ENCODE data around the gene RNF208. TPM values are rescaled to one million over a fixed set of nuclear protein-coding genes. Genes with fewer than 3 reads are reported as not detected.

RNF208 gene
- total and polyA plus RNA-seq, 2 donors (not counting 3 experiments of a cell fraction or from before 2014, with no cell fraction given): 1.3 to 4.8 TPM

DNA sequence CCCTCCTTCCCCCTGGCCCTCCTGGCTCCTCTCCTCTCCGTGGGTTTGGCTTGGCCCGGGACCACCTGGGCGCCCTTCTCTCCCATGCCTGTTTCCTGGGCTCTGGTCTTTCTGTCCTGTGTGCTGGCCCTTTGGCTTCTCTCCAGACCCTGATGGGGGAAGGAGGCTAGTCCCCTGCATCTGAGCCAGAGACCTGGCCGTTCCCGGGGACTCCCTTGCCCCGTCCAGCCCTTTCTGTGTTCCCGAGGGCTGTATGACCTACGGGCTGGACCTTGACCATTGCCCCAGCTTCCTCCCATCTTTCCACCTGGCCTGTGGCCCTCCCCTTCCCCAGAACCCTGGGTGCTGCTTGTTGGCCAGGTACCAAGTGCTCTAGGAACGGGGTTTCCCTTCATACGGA, 41.5 kb upstream of the RNF208 start:
- no peak overlapping the region for H3K4me3 ChIP-seq (replicated peaks in 1 of 3; ENCODE audit: insufficient read depth in 1 of 3, low read depth in 1 of 3, low read length in 3 of 3)
- intact Hi-C loops (cut with micrococcal nuclease): no loop called here
- dilution Hi-C loops (cut with MboI; ENCODE audit: extremely low pct_ligation_motif_present, low sequenced_read_pairs): no loop called here
- BruUV-seq (replicated peaks): no TSS peak
- TF ChIP-seq MAX (IDR thresholded peaks at IDR 0.05; ENCODE audit: insufficient read depth, insufficient read length) (no peak), EZH2 (IDR thresholded peaks at IDR 0.05; ENCODE audit: borderline replicate concordance, low read depth, low read length, severe bottlenecking) (no peak), JUN (IDR thresholded peaks at IDR 0.05; ENCODE audit: borderline replicate concordance, insufficient read depth, insufficient read length, low read depth) (no peak), FOS (IDR thresholded peaks at IDR 0.05; ENCODE audit: borderline replicate concordance, insufficient read depth, low read length) (no peak), MYC (IDR thresholded peaks at IDR 0.05; ENCODE audit: low read depth, low read length) (no peak), POLR2A (IDR thresholded peaks at IDR 0.05; ENCODE audit: low read depth, low read length) (no peak), GATA2 (IDR thresholded peaks at IDR 0.05; ENCODE audit: insufficient read depth, insufficient read length, low read depth, low read length) (no peak), POLR2AphosphoS5 (IDR thresholded peaks at IDR 0.05; ENCODE audit: insufficient read depth, low read depth, low read length) (no peak)
- TF ChIP-seq, protein P1, sequence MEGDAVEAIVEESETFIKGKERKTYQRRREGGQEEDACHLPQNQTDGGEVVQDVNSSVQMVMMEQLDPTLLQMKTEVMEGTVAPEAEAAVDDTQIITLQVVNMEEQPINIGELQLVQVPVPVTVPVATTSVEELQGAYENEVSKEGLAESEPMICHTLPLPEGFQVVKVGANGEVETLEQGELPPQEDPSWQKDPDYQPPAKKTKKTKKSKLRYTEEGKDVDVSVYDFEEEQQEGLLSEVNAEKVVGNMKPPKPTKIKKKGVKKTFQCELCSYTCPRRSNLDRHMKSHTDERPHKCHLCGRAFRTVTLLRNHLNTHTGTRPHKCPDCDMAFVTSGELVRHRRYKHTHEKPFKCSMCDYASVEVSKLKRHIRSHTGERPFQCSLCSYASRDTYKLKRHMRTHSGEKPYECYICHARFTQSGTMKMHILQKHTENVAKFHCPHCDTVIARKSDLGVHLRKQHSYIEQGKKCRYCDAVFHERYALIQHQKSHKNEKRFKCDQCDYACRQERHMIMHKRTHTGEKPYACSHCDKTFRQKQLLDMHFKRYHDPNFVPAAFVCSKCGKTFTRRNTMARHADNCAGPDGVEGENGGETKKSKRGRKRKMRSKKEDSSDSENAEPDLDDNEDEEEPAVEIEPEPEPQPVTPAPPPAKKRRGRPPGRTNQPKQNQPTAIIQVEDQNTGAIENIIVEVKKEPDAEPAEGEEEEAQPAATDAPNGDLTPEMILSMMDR (IDR thresholded peaks at IDR 0.05; ENCODE audit: extremely low read depth in 1 of 2, insufficient read depth in 1 of 2, low read depth in 1 of 2, low read length in 2 of 2): no peak
- no peak overlapping the region for H3K27ac ChIP-seq (ENCODE audit: insufficient read depth, low read depth, low read length)
- H3K36me3 ChIP-seq (ENCODE audit: control insufficient read depth in 2 of 2, extremely low read depth in 1 of 2, insufficient read depth in 2 of 2, low read length in 2 of 2): peaks cover 2 to 26% of the 10 kb centered on the region in 2 experiments
- H3K9me3 ChIP-seq (replicated peaks; ENCODE audit: control insufficient read depth, insufficient read depth, low read length): no peaks in the 10 kb centered on the region
- CTCF ChIA-PET: interaction anchor here (1.8 to 3.1 kb wide), 2 partner anchors 27 to 140 kb away, joined by 4 to 23 read pairs; no protein-coding TSS in a partner anchor
- no peak overlapping the region for H3K9ac ChIP-seq (replicated peaks; ENCODE audit: extremely low read depth, insufficient read depth, low read length)
- no peak overlapping the region for H2AFZ ChIP-seq (ENCODE audit: low read depth, low read length)
- H3K4me2 ChIP-seq (ENCODE audit: insufficient read depth, low read length): no peak overlapping the region
- no peaks in the 10 kb centered on the region for H3K79me2 ChIP-seq (ENCODE audit: control insufficient read depth, insufficient read depth, low read length)
- H3K4me1 ChIP-seq (ENCODE audit: control insufficient read depth, extremely low read depth, insufficient read depth, low read length): peaks cover 9% of the 10 kb centered on the region
- no peaks in the 10 kb centered on the region for H3K27me3 ChIP-seq (ENCODE audit: control insufficient read depth in 2 of 2, insufficient read depth in 2 of 2, low read length in 2 of 2)
- DNase-seq (ENCODE audit: low read depth, low spot score) (no peak), FAIRE-seq (no peak)
- H4K20me1 ChIP-seq (replicated peaks; ENCODE audit: control insufficient read depth, extremely low read depth, insufficient read depth, low read length): no peaks in the 10 kb centered on the region
- POLR2A ChIA-PET: no interaction called here
- H3K9me1 ChIP-seq (replicated peaks; ENCODE audit: control insufficient read depth, extremely low read depth, insufficient read depth, low read length): no peaks in the 10 kb centered on the region

Data from endothelial cell of umbilical vein (primary cell).